NK-92 (cell line): ENCODE data around the gene LRIT2.

Experiments used
- DNase-seq: peaks from one replicate; lab custom pipeline; 2025; ENCODE audit not compliant: unreplicated experiment; lab: John Stamatoyannopoulos, UW

LRIT2 gene

GRCh38 chr10:84241185-84241790 is 15.9 kb upstream of the LRIT2 start, which contains the start of gene LRIT1:
Gene LRIT1 (minus strand): TSS chr10:84241546. CDS start chr10:84241439, 107 bp downstream.
- no peak for DNase-seq

GRCh38 chr10:84238909-84239308 is 13.6 kb upstream of the LRIT2 start:
- no peak for DNase-seq

GRCh38 chr10:84237199-84238051 is 12.1 kb upstream of the LRIT2 start:
- DNase-seq: no peak

- DNase-seq: no peak
These were observed 11.5 kb upstream of the LRIT2 start for GRCh38 chr10:84236807-84237198.

- no peak for DNase-seq
These were observed 9.8 kb upstream of the LRIT2 start for GRCh38 chr10:84235096-84235495.

GRCh38 chr10:84234479-84234878 is 9.1 kb upstream of the LRIT2 start:
- no peak for DNase-seq

- no peak for DNase-seq
These were observed 8.6 kb upstream of the LRIT2 start for GRCh38 chr10:84233940-84234339.

- no peak for DNase-seq
These were observed 7.0 kb upstream of the LRIT2 start for GRCh38 chr10:84232376-84232775.

- no peak for DNase-seq
These were observed 5.0 kb upstream of the LRIT2 start for GRCh38 chr10:84230359-84230758.

- DNase-seq: no peak
These were observed 2.5 kb upstream of the LRIT2 start for GRCh38 chr10:84227810-84228209.

- no peak for DNase-seq
These were observed 1.3 kb upstream of the LRIT2 start for GRCh38 chr10:84226616-84227015.

GRCh38 chr10:84224411-84225028 is 824 bp downstream of the LRIT2 start:
- no peak for DNase-seq

- DNase-seq: no peak
These were observed 3.4 kb downstream of the LRIT2 start for GRCh38 chr10:84221916-84222315.

GRCh38 chr10:84217746-84218145 is 7.6 kb downstream of the LRIT2 start:
- DNase-seq: no peak

- no peak for DNase-seq
These were observed 8.5 kb downstream of the LRIT2 start for GRCh38 chr10:84216834-84217233.

- no peak for DNase-seq
These were observed 10.6 kb downstream of the LRIT2 start for GRCh38 chr10:84214612-84215235.

- no peak for DNase-seq
These were observed 11.2 kb downstream of the LRIT2 start for GRCh38 chr10:84214046-84214572.

- DNase-seq: no peak
These were observed 12.3 kb downstream of the LRIT2 start for GRCh38 chr10:84213076-84213475.

- no peak for DNase-seq
These were observed 13.3 kb downstream of the LRIT2 start for GRCh38 chr10:84212014-84212413.

GRCh38 chr10:84211566-84211965 is 13.8 kb downstream of the LRIT2 start:
- no peak for DNase-seq

GRCh38 chr10:84208023-84208422 is 17.3 kb downstream of the LRIT2 start:
- no peak for DNase-seq
